Right hindlimb (tissue), 1 donor: Measurements from ENCODE around the gene RGR.

ENCODE experiments used
- DNase-seq: peaks from one replicate; pipeline ENCODE4 v3.0.0-alpha.2; 2018

Gene RGR, protein sequence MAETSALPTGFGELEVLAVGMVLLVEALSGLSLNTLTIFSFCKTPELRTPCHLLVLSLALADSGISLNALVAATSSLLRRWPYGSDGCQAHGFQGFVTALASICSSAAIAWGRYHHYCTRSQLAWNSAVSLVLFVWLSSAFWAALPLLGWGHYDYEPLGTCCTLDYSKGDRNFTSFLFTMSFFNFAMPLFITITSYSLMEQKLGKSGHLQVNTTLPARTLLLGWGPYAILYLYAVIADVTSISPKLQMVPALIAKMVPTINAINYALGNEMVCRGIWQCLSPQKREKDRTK

DNA sequence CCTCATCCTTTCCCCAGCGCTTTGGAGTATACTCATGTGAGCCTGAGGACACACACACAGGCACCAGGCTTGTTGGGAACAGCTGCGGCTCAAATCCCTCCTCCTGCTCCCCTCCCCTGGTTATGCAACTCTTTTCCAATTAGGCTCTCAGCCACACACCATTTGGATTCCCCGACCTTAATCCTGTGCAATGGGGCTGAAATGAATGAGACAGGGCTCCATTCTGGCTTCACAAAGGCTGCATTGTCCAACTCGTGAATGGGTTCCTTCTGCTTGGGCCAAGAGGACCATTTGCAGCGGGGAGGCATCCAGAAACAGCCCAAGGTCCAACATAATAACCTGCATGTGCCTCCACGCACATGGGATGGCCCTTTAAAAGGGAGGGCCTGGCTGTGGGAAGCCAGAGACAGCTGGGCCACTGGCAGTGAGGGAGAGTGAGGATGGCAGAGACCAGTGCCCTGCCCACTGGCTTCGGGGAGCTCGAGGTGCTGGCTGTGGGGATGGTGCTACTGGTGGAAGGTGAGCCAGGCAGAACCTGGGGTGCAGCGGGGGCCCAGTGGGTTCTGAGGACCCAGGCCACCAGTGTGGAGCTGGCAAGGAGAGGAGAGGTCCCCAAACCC is at the start of gene RGR:
Gene RGR (plus strand): TSS at position 403 of the 620 bp plus-strand sequence. CDS start 38 bp downstream, at position 441.
- peak; percentile 85 for DNase-seq

GRCh38 chr10:84196083-84196482 is 48.8 kb upstream of the RGR start:
- no peak for DNase-seq

- no peak for DNase-seq
Observed at GRCh38 chr10:84196941-84197340, 47.9 kb upstream of the RGR start.

DNA sequence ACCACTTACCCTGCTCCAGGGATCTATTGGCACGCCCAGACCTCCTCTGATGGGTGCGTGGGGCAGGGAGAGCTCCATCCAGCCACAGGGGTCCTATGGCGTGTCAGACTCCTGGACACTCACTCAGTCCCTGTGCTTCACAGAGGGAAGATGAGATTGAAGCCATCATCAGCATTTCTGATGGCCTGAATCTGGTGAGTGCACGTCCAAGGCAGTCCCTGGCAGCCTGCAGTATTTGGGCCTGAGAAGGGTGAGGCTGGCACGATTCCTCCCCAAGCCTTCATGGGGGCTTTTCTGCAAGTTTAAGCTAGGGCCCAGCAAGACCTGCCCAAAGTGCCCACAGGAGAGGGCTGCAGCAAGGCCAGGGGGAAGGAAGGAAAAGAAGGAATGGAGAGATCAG is 47.2 kb upstream of the RGR start:
- no peak for DNase-seq

DNA sequence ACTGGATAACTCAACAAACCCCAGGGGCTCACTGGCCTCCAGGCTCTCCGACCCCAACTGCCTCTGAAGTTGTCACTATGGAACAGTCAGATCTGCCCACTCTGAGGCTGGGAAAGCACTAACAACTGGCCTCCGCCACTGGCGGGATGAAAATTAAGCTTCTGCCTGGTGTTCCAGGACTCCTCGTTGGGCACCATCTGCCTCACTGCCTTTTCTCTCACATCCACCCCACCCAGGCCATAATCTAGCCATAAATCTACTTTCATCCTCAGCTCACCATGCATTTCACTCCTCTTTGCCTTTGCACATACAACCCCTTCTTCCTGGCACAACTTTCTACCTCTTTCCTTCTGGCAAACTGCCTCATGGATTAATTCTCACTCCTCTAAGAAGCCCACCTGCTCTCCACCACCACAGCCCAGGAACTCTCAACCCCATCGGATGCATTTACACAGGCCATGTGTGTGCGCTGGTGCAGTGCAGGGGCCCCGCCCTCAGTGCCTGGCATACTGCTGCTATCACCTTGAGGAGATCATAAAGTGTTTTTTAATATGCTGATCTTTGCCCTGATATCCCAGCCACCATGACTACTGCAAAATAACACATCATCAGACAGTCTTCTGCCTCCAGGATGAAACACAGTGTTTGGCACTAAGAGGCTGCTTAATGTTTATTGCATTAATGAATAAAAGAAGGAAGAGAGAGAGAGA is 46.5 kb upstream of the RGR start:
- no peak for DNase-seq

GRCh38 chr10:84200537-84201243 is 44.2 kb upstream of the RGR start:
- no peak for DNase-seq

DNA sequence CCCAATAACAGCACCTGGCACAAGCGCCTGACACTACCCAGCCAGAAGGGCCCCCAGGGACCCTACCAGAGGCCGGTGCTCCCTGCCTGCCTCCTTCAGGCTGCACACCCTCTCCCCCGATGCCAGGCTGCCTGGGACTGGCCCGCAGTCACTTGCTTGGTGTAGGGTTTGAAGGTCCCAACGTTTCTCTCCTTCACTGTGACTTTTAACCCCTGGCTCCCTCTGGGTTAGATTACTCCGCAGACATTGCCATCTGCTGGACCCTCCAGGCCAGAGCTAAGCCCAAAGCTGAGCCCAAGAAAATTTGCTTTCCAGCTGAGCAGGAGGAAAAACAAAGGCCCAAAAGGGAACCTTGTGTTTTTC is 43.6 kb upstream of the RGR start:
- DNase-seq, result no peak

DNA sequence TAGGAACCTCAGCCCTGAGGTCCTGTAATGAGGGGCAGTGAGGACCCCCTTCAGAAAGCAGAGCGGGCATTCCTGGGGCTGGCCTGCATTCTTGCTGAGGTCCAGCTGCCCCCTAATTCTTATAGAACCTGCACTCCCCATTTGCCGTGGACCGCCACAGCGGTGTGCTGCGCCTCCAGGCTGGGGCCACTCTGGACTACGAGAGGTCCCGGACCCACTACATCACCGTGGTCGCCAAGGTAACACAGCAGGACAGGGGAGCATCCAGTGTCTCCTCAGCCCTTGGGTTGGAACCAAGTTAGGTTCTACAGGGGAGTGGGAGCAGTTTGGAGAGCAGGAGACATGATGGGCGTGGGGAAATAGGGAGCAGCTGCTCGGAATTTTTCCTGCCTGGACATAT is 43.2 kb upstream of the RGR start:
- no peak for DNase-seq

DNA sequence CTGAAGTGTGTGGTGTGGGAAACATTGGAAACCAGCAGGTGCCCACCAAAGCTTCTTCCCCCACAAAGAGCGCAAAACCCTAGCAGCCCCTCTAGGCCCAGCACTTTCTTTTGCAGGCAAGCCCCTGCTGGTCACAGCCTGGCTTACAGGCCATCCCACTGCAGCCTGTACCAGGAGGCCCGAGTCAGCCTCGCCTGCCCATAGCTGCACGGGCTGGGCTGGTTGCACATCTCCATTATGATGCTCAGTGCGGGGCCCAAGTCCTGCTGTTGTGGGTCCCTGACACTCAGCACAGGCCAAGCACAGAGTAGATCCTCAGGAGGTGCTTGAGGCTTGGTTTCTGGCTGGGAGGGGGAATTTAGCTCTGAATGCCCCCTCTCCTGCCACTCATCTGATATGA is 42.5 kb upstream of the RGR start:
- DNase-seq, result no peak

DNA sequence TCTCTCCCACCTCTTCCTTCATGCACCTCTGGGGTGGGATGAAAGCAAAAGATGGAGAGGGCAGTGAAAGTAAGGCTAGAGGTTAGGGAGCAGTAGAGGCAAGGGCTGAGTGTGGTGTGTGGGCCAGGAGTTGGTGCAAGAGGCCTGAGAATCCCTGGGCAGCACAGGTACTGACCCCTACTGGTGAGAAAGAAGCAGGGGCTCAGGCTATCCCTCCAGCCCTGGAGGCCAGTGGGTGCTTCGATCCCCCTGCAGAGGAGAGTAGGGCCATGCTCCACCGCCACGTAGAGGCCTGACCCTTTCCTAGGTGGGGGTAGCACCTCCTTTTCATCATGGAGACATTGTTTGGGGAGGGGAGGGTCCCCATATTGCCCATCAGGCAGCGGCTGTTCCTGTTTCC is 40.7 kb upstream of the RGR start:
- DNase-seq, result no peak

DNA sequence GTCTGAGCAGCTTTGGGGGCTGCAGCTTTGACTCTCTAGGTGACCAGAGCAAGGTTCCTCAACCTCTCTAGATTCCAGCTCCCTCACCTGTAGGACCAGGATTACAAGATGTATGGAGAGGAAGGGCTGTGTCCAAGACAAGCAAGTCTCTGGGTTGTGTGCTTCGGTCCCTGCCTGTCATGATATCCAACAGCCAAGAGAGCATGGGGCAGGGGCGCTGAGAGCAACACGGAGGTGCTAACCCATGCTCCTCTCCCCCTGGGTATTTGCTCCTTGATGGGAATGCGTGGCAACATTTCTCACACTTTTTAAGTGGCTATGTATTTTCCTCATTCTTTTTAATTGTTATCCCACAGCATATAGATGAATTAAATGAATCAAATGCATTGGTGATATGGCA is 40.2 kb upstream of the RGR start:
- DNase-seq, result no peak

DNA sequence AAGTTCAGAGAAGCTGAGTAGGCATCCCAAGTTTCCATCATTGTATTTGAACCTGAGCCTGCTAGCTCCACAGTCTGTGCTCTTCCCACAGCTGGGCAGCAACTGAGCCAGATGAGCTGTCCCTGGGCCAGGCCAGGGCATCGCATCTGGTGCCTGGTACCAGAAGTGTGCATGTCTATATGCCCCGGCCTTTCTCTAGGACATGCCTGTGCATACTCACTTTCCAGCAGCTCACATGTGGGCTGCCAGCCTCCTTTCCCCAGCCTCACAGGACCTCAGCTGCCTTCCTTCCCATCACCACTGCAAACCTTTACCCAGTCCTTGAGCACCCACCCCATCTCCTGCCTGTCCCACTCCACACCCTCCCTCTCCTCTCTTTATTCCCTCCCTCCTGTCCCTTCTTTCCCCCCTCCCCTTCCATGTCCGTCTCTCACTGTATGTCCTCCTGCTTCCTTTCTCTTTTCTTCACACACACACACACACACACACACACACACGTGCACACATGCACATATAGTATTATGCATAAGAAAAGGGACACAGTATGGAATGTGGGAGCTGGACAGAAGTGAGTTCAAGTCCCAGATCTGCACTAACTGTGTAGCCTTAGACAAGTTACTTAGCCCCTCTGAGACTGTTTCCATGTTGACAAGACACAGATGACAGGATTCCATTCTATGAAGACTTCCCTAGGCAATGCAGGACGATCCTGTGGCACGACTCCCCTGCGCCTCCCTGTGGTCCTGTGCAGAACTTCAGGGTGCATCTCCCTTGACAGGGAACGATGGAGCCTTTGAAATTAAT is 39.6 kb upstream of the RGR start:
- peak; percentile 31 for DNase-seq

GRCh38 chr10:84205853-84206525 is 38.9 kb upstream of the RGR start:
- no peak for DNase-seq

- no peak for DNase-seq
Observed at GRCh38 chr10:84208023-84208422, 36.8 kb upstream of the RGR start.

DNA sequence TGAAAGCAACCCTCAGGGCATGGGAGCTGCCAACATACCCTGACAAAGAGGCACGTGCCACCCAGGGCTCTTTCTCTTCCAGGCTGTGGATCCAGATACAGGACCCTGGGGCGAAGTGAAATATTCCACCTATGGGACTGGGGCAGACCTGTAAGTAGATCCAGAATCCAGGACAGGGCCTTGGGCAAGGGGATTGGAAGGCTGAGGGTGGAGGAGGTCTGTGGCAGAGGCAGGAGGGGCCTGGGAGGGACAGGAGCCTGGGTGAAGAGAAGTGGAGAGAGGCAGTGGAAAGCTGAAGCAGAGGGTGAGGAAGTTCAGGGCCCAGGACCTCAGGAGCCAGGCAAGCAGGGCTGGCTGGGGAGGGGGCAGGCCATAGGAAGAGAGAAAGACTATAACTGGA is 33.3 kb upstream of the RGR start:
- no peak for DNase-seq

DNA sequence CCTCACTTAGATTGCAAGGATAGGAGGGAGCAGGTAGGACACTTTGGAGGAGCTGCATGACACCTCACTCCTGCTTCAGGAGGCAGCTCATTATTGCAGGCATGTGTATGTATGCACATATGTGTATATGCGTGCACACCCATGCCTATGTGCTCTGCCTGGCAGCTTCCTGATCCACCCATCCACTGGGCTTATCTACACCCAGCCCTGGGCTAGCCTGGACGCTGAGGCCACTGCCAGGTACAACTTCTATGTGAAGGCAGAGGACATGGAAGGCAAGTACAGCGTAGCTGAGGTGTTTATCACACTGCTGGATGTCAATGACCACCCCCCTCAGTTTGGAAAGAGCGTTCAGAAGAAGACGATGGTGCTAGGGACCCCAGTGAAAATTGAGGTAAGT is 32.8 kb upstream of the RGR start:
- DNase-seq, result no peak

GRCh38 chr10:84213076-84213475 is 31.8 kb upstream of the RGR start:
- no peak for DNase-seq

- DNase-seq, result no peak
Observed at GRCh38 chr10:84214046-84214572, 30.7 kb upstream of the RGR start.

DNA sequence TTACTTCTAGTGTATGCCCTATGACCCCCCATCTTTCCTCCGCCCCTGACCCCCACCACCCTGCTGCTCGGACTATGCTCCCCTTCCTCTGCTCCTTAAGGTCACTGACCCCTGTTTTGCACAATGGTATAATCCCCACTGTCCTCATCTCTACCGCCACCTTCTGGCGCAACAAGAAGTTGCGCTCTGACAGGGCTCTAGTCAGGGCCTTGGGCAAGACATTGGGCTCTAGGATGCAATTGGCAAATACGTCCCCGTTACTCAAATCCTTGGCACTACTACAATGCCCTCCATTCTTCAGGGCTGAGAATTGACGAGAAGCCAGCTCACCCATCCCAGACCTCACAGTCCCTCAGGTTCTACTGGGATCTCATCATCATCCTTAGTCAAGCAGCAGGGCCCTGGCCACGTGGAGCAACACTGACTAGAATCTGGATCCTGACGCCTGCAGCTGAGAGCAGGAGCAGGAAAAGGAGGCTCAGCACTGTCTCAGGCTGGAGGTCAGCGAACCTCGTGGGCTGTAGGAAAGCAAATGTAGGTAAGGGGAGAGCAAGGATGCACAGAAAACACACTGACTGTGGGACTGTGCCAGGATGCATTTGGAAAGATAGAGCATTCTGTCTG is 30.1 kb upstream of the RGR start:
- DNase-seq, result no peak

- no peak for DNase-seq
Observed at GRCh38 chr10:84216834-84217233, 28.0 kb upstream of the RGR start.

GRCh38 chr10:84217746-84218145 is 27.1 kb upstream of the RGR start:
- no peak for DNase-seq
